ENCODE results near the gene KREMEN2.

DNA sequence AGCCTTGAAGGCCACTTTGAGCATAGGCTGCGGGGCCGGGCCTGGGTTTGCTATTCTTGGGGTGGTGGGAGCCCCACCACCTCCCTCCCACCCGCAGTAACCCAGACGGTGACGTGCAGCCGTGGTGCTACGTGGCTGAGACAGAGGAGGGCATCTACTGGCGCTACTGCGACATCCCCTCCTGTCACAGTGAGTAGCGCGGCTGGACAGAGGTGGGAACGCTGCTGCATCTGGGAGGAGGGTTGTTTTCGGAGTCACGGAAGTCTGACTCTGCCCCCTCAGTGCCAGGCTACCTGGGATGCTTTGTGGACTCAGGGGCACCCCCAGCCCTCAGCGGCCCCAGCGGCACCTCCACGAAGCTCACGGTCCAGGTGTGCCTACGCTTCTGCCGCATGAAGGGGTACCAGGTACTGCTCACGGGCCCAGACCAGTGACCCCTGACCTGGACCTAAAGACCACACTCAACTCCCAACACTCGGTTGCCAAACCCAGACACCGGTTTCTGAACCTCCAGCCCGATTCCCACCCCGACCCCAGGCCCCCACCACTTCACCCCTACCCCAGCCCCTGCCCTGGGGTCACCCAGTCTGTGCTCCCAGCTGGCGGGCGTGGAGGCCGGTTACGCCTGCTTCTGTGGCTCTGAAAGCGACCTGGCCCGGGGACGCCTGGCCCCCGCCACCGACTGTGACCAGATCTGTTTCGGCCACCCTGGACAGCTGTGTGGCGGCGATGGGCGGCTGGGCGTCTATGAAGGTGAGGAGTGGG, 2.1 kb downstream of the KREMEN2 start:
- TF ChIP-seq, protein P1, sequence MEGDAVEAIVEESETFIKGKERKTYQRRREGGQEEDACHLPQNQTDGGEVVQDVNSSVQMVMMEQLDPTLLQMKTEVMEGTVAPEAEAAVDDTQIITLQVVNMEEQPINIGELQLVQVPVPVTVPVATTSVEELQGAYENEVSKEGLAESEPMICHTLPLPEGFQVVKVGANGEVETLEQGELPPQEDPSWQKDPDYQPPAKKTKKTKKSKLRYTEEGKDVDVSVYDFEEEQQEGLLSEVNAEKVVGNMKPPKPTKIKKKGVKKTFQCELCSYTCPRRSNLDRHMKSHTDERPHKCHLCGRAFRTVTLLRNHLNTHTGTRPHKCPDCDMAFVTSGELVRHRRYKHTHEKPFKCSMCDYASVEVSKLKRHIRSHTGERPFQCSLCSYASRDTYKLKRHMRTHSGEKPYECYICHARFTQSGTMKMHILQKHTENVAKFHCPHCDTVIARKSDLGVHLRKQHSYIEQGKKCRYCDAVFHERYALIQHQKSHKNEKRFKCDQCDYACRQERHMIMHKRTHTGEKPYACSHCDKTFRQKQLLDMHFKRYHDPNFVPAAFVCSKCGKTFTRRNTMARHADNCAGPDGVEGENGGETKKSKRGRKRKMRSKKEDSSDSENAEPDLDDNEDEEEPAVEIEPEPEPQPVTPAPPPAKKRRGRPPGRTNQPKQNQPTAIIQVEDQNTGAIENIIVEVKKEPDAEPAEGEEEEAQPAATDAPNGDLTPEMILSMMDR (IDR thresholded peaks at IDR 0.05), result no peak
- TF ChIP-seq POLR2A (IDR thresholded peaks at IDR 0.05), result no peak

Measured in adrenal gland (tissue), 5 donors.